HG02588 (cell line): ENCODE data around the gene SCUBE1.

Experiments
- ATAC-seq: cut with Tn5 transposase; IDR thresholded peaks from one replicate; pipeline ENCODE4 v1.9.1; 2021; ENCODE audit warnings: mild to moderate bottlenecking, moderate library complexity; ENCODE audit not compliant: unreplicated experiment

The SCUBE1 gene

DNA sequence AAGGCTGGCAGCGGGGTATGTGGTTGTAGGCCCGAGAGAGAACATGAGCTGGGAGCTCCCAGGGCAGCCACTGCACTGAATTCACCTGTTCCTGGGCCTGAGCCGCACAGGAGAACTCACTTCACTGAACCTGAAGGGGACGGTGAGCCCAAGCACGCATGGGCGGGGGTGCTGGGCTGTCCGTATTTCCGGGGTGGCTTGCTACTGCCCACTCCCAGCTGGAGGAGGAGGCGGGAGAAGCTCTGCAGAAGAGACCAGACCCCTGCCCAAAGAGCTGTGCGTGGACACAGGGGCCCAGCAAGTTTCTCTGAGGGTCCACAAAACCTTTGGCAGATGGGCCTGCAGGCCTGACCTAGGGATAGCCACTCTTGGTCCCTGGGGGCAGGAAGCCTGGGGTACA lies 161.1 kb downstream of the SCUBE1 start:
- ATAC-seq, result no peak

DNA sequence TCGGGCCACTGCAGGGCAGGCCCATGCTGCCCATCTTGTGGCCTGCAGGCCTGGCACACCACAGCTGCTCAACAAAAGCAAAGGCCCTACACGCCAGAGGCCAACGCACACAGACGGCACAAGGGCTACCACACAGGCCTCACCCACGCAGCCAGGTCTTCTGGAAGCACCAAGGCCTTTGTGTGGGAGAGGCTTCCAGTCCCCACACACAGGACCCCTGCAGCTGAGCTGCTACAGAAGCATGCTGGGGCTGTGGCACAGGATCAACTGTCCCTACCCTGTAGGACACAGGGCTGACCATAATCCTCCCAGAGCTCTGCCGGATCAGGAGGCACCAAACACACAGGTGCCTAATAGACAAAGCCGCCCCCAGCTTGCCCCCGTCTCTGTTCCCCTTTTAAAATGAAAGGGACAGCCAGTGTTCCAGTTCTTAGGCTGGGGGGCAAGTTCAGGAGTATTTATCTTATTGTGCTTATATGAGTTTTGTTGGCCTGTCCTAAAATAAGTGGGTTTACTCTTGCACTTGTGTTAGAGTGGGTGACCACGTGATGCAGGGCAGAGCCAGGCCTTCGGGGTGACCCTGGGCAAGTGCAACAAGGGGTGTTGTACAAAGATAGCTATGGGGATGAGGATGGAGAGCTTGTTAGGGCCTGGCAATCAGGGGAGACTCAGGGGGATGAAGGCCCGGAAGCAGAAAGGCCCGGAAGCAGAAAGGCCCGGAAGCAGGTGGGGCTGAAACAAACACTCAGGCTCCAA lies 161.7 kb downstream of the SCUBE1 start:
- no peak for ATAC-seq

DNA sequence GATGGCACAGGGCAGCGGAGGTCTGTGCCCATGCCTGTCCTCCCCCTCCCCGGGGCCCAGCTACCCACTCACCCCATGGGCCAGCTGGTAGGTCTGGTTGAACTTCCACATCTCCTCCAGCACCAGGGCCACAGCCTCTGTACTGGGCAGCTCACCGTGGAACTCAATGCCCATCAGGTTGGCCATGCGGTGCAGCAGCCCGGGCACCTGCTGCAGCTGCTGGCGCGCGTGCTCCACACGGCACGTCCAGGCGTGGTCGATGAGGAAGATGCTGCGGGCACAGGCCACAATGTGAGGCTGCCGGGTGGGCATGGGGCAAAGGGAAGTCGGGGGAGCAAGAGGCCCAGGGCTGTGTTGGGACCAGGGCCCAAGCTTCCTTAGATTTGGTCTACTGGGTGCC lies 162.5 kb downstream of the SCUBE1 start:
- no peak for ATAC-seq

DNA sequence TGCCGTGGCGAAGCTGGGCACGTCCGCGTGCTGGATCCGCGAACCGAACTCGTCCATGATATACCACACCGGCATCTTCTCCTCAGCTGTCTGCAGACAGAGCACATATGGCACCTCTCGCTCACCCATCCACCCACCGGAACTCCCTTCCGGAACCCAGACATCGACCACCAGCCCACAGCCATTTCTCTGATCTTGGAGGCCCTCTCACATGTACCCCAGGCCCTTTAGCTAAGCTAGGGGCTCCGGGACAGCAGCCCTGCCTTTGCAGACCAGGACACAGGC lies 163.3 kb downstream of the SCUBE1 start:
- no peak for ATAC-seq

DNA sequence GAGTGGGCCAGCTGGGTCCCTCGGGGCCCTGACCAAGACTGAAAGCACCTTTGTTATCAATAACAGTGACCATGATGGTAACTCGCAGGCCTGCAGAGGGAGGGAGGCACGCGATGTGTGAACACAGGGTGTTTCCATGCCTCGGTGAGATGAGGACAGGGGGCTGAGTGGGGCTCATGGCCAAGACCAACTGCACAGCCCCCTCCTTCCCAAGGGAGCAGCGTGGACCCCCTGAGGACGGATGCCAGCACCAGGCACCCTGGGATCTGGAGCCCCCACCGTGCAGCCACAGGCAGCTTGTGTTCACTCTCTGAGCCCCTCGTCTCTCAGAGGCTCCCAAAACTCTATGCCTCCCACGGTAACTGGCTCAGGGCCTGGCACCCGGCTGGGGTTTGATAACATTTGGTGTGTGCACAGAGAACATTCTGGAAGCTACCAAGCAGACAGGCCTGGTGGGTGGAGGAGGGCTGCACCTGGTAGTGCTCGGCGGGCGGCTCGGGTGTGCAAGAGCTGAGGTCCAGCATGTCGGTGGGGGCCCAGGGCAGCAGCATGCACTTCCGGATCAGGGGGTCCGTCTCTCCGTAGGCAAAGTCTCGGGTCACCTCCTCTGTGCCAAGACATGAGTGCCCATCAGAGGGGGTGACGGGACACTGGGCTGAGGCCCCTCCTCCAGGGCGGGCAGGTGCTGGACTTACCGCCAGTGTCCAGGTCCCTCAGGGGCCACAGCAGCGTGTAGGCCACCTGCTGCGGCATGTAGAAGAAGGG lies 163.8 kb downstream of the SCUBE1 start:
- no peak for ATAC-seq

DNA sequence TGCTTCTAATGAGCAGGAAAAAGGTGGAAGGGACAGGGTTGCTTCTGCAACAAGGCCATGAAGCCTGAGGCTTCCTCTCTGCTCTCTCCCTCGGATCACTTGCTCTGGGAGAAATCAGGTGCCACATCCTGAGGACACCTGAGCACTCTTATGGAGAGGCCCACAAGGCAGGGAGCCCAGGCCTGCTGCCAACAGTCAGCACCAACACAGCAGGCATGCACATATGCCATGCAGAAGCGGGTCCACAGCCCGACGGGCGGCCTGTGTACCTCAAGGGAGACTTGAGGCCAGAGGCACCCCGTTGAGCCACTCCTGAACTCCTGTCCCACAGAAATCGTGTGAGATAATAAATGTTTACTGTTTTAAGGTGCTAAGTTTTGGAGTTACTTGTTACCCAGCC lies 165.7 kb downstream of the SCUBE1 start:
- no peak for ATAC-seq

DNA sequence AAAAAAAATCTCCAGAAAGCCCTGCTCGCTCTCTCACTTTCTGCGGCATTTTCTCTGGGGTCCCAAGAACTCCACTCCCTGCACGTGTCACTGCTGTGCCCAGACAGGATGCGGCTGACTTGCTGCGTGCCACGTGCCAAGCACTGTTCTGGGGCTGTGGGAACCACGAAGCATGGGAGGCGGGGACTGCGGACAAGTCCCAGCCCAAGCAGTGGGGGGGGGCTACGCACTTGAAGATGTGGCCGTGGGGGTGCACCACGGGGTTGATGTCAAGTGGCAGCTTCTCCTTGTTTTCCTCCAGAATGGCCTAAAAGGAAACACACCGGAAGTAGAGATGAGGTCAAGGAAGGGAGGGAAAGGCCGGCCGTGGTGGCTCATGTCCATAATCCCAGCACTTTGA lies 167.1 kb downstream of the SCUBE1 start:
- ATAC-seq, result no peak

DNA sequence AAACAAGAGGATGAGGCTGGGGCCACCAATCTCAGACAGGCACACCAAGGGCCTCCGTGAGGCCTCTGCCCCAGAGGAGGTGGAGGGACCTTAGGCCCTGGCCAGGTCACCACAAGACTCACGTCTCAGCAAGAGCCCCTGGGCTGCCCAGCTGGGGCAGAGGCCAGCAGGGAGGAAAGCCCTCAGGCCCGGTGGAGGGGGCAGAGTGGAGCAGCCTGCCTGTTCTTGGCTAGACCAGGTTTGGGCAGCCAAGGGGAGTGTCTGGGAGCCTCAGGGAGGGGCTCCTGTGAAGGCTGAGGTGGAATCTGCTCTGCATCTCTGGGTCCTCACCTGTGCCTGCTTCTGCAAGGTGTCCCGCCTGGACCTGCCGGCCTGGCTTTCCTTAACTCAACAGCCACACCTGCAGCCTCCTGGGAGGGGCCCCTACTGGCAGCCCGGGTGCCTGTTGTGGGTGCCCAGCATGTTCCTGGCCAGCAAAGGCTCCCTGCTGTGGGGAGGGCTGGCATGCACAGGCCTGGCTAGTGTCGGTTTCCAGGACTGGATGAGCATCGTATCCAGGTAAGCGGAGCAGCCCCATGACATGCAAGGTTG lies 168.1 kb downstream of the SCUBE1 start:
- ATAC-seq, result no peak

DNA sequence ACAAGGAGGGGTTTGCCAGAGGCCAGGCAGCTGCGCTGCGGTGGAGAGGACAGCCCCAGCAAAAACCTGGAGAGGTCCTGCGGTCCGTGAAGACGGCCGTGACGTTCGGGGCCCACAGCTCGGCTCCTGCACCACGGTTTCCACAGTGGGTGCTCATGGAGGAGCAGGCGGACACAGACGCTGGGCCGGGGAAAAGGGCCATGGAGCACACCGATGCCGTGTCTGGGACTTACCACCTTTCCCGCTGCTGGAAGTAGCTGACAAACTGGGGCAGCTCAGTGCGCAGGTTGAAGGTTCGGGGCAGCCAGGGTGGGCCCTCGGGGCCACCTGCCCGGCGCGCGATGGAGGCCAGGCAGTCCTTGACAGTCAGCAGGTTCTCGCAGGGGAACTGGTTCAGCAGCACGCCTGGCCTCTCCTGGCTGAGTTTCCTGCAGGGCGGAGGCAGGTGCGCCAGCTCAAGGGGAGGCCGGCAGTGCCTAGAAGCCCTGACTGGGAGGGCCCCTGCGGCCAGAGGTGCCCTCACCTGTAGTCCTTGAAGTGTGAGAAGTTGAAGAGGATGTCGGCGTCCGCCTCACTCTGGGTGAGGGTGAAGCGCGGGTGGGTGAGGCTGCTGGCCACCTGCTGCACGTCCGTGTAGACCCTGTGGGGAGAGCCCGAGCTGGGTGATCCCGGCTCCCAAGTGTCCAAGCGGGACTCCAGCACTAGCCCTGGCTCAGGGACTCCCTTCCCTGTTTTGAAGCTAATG lies 169.0 kb downstream of the SCUBE1 start:
- ATAC-seq, result no peak

DNA sequence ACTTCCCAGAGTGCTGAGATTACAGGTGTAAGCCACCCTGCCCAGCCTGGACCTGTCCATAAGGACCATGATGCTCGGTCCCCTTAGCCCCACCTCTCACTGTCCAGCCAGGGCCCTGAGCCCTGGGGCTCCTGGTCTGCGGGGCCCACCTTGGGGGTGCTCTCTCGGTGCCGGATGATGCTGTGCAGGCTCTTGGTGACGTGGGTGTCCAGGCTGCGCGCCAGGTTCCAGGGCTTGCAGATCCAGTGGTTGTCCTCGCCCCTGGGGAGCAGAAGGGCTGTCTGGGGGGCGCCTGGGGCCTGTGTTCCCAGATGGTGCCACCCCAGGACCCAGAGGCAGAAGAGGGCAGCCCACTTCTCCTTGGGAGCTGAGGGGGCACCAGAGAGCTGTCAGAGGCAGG lies 169.6 kb downstream of the SCUBE1 start:
- no peak for ATAC-seq

DNA sequence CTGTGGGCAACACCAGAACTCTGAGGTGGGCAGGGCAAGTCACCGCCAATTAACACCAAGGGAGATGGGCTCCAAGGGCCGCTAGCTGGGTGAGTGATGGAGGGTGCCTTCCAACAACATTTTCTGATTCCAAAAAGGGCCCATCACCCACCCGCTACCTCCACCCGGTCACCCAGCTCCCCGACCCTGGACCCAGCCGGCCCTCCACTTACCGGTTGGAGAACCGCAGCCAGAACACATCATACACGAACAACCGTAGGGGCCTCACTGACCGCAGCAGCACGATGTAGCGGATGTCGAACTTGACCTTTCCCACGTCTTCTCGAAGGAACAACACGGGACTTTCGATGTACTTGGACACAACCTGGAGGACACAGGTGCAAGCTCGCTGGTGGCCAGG lies 171.0 kb downstream of the SCUBE1 start:
- no peak for ATAC-seq

DNA sequence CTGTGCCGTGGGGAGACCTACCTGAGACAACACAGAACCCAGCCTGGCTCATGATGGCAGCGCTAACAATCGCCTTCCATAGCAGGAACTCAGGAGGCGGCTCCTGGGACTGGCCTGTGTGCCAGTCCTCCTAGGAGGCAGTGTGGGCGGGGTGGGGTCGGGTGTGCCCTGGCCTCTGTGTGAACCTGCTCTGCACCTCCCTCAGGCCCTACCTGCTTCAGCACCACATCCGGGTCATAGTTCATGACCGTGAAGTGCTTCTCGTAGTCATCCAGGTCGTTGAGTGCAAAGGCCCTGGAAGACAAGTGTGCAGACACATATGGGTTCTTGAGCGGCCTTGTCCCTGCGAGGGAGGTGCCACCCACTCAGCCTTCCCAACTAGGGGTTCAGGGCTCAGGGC lies 171.6 kb downstream of the SCUBE1 start:
- no peak for ATAC-seq

DNA sequence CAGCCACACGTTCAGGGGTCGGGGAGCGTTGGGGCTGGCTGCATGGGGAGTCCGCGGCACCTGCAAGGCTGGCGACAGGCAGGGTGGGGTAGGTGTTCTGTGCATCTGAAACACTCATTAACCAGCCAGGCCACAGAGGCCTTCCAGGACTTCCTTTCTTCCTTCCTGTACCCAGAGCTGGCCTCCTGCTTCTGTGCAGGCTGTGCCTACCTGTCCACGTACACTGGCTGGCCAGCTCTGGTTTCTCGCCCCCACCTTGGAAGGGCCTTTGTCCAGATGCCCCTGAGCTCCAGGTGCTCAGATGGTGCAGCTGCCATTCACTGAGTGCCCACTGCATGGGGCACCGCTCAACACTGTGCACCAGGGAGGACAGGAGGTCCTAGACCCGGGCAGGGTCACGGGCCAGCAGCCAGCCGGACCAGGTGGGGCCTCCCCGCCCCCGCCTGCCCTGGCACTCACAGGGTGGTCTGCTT lies 172.1 kb downstream of the SCUBE1 start:
- ATAC-seq, result no peak

DNA sequence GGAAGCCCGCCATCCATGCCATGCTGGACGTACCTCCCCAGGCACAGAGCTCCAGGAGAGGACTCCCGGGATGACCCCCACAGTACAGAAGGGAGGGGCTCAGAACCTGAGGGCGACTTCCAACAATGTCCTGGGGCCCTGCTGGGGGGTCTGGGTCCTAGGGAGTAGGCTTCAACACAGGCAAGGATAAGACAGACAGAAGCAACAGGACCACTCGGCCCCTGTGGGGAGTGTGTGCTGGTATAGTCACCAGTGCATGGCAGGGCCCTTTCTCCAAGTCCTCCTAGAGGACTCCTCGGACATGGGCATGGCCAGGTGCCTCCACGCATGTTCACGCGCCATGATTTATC lies 173.1 kb downstream of the SCUBE1 start:
- no peak for ATAC-seq

DNA sequence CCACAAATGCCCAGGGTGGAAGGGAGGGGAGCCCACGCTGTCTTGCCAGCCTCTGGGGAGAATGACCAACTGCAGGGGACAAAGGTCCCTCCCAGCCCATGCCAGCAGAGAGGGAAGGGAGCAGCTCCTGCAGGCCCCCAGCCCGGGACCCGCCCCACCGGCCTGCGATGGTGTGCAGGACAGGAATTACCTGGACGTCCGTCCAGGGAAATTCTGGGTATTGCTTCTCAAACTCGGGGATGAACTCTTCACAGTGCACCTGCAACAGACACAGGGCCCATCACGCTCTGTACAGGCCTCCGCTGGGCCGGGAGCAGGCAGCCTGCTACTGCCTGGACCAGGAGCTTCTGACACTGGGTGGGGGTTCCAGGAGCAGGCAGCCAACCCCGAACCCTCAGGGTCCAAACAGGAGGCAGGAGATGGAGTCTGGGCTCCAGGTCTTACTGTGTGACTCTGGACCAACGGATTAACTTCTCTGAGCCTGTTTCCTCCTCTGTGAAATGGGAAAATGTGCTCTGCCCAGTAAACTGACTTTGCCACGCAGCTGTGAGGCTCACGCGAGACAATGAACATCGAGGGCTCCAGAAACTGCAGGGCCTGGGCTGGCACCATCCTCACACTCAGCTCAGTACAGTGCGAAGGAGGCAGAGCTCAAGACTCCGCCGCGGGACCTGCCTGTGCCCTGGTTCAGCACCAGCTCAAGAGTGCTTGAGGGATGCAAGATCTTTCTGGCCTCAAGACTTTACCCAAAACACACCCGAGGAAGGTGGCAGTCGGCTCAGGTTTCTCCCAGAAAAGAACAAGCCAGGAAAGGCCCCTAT lies 173.7 kb downstream of the SCUBE1 start:
- no peak for ATAC-seq

DNA sequence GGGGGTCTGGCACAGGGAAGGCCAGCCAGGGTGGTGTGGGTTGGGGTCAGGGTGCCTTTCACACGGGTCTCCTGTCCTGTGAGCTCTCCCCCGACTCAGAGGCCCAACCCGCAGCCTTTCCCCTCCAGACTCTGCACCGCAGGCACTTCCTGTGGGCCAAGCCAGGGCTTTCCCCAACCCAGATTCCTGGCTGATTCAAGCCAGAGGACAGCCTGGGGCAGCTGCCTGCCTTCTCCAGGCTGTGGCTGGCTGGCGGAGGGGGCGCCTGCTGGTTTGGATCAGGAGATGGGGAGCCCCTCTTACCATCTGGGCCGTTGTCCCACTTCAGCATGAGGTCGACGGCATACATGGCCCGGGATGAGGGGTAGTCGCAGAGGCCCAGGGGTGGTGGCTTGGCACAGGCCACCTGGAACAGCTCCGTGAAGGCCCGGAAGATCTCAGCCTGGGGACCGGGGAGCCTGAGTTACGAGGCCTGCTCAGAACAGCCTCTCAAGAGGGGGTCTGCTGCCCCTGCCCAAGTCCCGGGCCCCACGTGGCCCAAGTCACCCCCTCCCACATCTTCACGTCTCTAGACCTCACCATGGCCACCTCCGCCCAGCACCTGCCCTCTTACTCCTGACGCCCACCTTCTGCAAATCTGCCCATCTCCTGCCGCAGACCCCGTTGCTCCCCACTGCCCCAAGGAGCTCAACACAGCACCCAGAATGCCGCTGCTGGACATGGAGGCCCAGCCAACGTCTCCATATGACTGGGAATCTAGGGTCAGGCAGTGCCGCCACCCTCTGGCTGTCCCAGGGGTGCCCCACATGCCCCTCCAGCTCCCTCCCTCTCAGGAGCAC lies 174.5 kb downstream of the SCUBE1 start:
- no peak for ATAC-seq

DNA sequence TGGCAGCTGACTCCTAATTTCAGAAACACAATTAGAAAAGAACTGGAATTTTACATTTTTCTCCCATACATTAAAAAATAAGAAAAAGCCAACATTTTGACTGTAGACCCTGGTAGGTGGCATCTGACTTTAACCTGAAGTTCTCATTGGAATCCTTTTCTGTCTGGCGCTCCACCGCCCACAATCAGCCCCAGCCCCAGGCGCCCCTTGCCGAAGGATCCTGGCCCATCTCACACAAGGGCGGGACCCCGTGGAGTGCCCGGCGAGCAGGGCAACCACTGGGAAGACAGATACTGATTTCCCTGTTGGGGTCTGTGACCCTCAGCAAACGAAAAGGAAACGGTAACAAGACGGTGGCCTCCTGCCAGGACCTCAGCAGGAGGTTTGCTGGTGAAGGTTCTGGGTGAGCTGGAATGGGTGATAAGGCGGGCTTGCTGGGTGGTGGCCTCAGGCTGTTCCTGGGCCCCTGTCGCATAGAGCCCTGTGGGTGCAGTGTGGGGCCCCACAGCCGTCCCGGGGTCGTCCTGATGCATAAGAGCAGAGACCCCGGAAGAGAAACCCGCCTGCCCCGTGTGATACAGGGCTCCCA lies 176.1 kb downstream of the SCUBE1 start:
- no peak for ATAC-seq

DNA sequence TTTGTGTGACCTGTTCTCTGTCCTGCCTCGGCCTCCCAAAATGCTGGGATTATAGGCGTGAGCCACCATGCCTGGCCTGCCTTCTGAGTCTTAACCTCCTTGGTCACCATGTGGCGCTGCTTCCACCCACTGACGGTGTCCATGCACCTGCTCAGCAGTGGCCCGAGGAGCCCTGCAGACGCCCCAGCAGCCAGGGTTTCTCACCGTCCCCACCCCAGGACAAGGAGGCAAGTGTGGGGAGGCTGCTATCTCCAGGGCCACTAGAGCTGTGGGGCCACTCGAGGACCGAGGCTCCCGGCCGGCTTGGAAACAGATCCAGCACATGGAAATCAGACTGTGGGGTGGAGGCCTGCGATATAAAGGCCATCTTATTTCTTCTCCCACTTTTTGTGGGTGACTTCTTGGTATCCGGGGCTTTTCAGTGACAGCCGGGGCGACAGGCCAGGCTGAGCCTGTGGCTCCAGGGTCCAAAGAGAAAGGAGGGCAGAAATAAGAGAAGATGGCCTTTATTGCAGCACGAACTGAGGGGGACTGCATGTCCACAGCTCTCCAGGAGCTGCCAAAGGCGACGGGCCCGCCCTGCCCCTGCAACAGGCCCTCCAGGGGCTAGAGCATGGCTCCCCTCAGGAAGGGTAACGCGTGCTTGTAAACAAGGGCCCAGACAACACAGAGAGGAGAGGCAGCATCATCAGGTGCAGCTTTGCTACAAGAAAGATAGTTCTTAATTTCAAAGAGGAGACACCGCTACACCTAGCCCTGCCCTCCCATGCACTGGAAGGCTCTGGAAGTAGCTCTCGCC lies 176.8 kb downstream of the SCUBE1 start:
- no peak for ATAC-seq

DNA sequence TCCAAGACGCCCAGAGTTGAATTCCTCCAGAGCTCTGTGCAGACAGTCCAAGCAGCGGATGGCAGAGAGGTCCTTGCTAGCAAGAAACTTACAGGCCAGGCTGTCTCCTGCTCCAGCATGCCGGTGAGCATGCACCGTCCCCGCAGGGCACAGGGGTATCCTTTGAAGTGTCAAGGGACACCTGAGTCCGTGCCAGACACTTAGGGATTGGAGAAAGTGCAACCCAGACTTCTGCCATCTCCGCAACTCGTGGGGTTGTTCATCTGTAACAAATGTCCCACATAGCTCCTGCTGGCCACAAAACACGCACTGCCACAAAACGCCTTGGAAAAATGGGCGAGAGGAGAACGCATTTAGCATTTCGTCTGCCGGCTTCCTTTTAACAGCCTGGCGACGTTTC lies 178.5 kb downstream of the SCUBE1 start:
- ATAC-seq, result no peak
